Thoracic aorta (tissue), 2 donors: ENCODE data around the gene BCL2. TPM values are rescaled to one million over a fixed set of nuclear protein-coding genes. Genes with fewer than 3 reads are reported as not detected.

ENCODE experiments used
- ATAC-seq: fragments of 150-250 bp; one replicate; pipeline ENCODE4 v1.8.0; 2017; ENCODE audit warnings: low read depth; ENCODE audit not compliant: insufficient number of reproducible peaks, low FRiP score
- DNase-seq: peaks from one replicate; pipeline ENCODE4 v3.0.0-alpha.2; 2020; ENCODE audit warnings: low spot score
- H3K27ac ChIP-seq, 2 donors: fragments of 200-600 bp; sonication (generic); 1 replicate in 1 of 2; 2 replicates in 1 of 2; pipeline ENCODE4 v1.5.1; 2016; ENCODE audit warnings: mild to moderate bottlenecking in 2 of 2, moderate library complexity in 2 of 2
- H3K27me3 ChIP-seq: fragments of 200-600 bp; sonication (generic); replicated peaks from 2 replicates; pipeline ENCODE4 v1.6.0; 2016; ENCODE audit warnings: mild to moderate bottlenecking; ENCODE audit not compliant: insufficient read depth
- H3K36me3 ChIP-seq: fragments of 200-600 bp; sonication (generic); one replicate; pipeline ENCODE4 v1.5.1; 2016
- H3K4me1 ChIP-seq, 2 donors: fragments of 200-600 bp; sonication (generic); 1 replicate in 1 of 2; 2 replicates in 1 of 2; pipeline versions ENCODE4 v1.5.1 to v1.6.0; 2016; ENCODE audit warnings: low read depth in 2 of 2, mild to moderate bottlenecking in 1 of 2; ENCODE audit not compliant: control insufficient read depth in 1 of 2
- H3K4me3 ChIP-seq: fragments of 200-600 bp; sonication (generic); 2 replicates; pipeline ENCODE4 v1.5.1; 2016; ENCODE audit warnings: mild to moderate bottlenecking
- H3K9me3 ChIP-seq: fragments of 200-600 bp; sonication (generic); 2 replicates; pipeline ENCODE4 v1.5.1; 2016
- total RNA-seq, 2 donors: library from RNA; depleted of rRNA; stranded (reverse); fragments of >200 nt; gene quantifications; one replicate each; pipeline versions ENCODE4 v1.1.0 to v1.2.3, GENCODE V29; 2016
- TF ChIP-seq, protein P1 (sequence below): fragments of 200-600 bp; sonication (generic); IDR thresholded peaks from one replicate; pipeline ENCODE4 v1.5.1; 2019; ENCODE audit warnings: antibody characterized with exemption

The BCL2 gene
- total RNA-seq, 2 donors from 2014 or later: 22.9 to 29.3 TPM

DNA sequence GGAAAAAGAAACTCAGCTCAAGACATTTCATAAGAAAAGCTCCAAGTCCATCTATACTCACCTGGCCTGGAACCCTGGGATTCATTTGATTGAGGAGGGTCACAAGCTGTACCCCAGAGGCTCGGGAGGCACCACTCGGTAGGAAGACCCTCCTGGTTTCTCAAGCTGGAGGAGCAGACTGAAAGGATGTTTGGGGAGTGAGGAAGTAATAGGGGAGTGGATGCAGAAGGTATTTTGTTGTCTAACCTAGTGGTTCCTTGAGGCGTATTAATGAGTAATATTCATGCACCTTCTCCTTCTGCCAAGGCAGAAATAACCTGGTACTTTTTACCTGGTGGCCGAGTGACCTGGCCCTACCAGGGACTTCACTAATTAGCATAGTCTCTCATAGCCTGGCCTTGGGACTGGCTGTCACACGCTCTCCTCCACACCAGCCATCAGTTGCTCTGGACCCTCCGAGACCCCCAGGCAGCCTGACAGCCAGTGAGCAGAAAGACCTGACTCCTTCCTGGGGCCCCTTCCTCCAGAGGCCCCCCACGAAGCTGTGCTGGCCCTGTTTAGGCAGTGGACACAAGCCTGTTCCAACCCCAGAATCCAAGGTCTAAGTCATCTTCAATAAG, 161.4 kb downstream of the BCL2 start:
- Histone ChIP-seq H3K4me1 (peaks cover 49 to 76% of the 10 kb centered on the region in 2 donors), H3K27ac (peak overlapping the region; percentile 63 to 83), H3K36me3 (no peaks in the 10 kb centered on the region), H3K9me3 (no peaks in the 10 kb centered on the region), H3K4me3 (peak overlapping the region; percentile 40), H3K27me3 (no peaks in the 10 kb centered on the region)
- TF ChIP-seq, protein P1, sequence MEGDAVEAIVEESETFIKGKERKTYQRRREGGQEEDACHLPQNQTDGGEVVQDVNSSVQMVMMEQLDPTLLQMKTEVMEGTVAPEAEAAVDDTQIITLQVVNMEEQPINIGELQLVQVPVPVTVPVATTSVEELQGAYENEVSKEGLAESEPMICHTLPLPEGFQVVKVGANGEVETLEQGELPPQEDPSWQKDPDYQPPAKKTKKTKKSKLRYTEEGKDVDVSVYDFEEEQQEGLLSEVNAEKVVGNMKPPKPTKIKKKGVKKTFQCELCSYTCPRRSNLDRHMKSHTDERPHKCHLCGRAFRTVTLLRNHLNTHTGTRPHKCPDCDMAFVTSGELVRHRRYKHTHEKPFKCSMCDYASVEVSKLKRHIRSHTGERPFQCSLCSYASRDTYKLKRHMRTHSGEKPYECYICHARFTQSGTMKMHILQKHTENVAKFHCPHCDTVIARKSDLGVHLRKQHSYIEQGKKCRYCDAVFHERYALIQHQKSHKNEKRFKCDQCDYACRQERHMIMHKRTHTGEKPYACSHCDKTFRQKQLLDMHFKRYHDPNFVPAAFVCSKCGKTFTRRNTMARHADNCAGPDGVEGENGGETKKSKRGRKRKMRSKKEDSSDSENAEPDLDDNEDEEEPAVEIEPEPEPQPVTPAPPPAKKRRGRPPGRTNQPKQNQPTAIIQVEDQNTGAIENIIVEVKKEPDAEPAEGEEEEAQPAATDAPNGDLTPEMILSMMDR: no peak
- ATAC-seq (no peak), DNase-seq (no peak)

DNA sequence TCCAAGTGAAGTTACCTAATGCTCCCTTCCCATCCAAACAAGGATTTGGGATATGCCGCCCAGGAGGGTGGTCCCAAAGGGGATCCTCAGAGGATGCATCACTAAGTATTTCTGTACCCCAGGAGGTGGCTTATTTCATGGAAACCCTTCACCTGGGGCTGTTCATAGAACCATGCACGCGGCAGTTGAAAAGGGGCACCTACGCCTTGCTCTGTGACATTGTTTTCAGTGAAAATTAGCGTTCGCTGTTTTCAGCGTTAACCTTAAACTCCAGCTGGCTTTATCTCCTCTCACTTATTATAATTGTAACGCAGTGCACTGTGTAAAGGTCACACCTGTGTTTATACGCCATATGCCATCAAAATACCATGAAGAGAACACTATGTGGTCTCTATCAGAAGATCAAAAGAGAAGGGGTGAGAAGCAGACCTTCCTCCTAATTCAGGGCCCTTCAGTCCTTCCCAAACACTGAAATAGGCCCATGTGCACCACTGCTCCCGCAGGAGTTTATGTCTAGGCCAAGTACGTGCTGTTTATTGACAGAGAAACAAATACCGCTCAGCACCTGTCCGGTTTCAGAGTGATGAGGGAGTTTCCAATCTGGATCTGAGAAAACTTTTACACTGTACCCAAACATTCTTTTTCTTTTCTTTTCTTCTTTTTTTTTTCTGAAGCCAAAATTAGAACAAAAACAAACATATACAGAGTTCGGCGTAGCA, 162.1 kb downstream of the BCL2 start:
- H3K4me1 ChIP-seq: peaks cover 49 to 76% of the 10 kb centered on the region in 2 donors
- TF ChIP-seq, protein P1: no peak
- DNase-seq: no peak

DNA sequence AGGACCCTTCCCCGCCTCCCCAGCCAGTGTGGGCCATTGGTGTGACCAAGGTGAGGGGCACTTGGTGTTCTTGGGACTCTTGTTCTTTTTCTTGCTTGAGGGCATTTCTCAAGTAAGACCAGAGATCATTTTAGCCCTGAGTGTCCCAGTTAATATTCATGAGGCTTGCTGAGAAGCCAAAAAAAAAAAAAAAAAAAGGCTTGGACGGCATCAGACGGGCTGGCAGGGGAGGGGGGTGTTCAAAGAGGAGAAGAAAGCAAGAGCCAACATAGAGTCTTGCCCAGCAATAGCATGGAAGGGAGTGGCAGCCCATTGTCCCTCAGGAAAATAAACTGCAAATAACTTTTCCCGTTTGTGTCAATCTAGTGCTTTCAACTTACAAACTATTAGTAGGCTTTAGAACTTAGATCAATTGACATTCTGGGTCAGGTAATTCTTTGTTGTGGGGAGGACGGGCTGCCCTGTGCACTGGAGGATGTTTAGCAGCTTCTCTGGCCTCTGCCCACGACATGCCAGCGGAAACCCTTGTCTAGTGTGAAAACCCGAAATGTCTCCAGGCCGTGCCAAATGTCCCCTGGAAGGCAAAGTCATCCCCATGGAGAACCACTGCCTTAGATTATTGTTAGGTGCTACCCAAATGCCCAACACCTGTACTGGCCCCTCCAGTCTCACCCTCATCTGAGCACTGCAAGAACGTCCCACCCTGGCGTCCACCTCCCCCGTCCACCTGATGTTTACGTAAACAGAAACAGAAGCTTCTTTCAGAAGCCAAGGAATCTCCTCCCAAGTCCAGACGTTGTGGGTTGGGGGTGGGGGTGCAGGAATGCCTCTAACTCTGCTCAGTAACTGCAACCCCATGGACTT, 163.4 kb downstream of the BCL2 start:
- Histone ChIP-seq H3K4me1 (peaks cover 37 to 63% of the 10 kb centered on the region in 2 donors), H3K27ac (peak overlapping the region; percentile 5 to 83), H3K27me3 (no peaks in the 10 kb centered on the region), H3K4me3 (peak overlapping the region; percentile 42), H3K36me3 (no peaks in the 10 kb centered on the region), H3K9me3 (no peaks in the 10 kb centered on the region)
- TF ChIP-seq, protein P1: no peak
- no peak for DNase-seq
- no peak for ATAC-seq

More for the DNA sequence above, 162.1 kb downstream of the BCL2 start:
- H3K36me3 ChIP-seq: no peaks in the 10 kb centered on the region
- H3K27ac ChIP-seq: peak overlapping the region; percentile 63 to 83
- peak overlapping the region; percentile 40 for H3K4me3 ChIP-seq
- H3K9me3 ChIP-seq: no peaks in the 10 kb centered on the region
- no peaks in the 10 kb centered on the region for H3K27me3 ChIP-seq
- ATAC-seq: no peak

DNA sequence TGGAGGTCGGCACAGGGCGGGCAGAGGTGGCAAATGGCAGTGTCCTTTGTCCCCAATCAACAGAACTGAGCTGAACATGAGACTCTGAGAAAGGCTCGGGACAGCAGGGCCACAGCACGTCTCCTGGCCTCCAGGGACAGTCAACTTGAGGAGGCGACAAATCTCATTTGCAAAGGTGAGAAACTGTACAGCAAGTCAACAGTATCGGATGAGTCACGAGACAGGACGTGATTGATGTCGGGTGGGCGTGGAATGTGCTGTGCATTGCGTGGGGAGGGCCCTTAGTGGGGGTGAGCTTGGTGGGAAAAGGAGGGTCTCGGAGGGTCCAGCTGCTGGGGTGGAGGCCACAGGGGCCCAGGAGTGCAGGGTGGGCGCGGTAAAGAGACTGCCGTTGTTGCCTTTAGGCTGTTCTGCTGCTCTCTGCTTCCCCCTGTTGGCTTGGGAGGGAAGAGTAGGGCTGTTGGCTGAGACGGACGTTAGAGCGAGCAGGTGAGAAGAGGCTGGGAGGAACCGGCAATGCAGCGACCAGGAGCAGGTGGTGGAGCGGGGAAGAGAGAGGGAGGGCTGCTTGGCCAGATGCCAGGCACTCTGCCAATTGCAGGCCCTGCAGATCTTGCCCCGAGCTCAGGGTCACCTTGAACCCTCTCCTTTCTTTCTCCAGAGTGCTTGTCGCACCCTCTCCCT, 164.3 kb downstream of the BCL2 start:
- no peaks in the 10 kb centered on the region for H3K27me3 ChIP-seq
- DNase-seq (no peak), ATAC-seq (no peak)
- TF ChIP-seq, protein P1: peak; percentile 56
- H3K27ac ChIP-seq: peak overlapping the region in 1 of 2 donors; percentile 4
- peak overlapping the region; percentile 42 for H3K4me3 ChIP-seq
- H3K36me3 ChIP-seq: no peaks in the 10 kb centered on the region
- H3K4me1 ChIP-seq: peaks cover 28 to 56% of the 10 kb centered on the region in 2 donors
- no peaks in the 10 kb centered on the region for H3K9me3 ChIP-seq
